HCT116 (cell line): ENCODE measurements around the gene BICRA.

Source experiments
- EZH2 ChIP-seq: fragments of 200-600 bp; sonication (generic); IDR thresholded peaks from 2 replicates; pipeline ENCODE4 v1.6.1; 2017; ENCODE audit warnings: antibody characterized with exemption, mixed run types
- EZH2phosphoT487 ChIP-seq: fragments of 200-600 bp; IDR thresholded peaks from 2 replicates; pipeline ENCODE4 v1.6.1; 2018; ENCODE audit warnings: antibody characterized with exemption, borderline replicate concordance
- SRF ChIP-seq: IDR thresholded peaks from 2 replicates; pipeline ENCODE4 v1.6.1; 2012; ENCODE audit warnings: low read depth
- TF ChIP-seq, protein P1 (sequence below), 3 experiments: fragments of 200-600 bp in 1 of 3; sonication (generic) in 1 of 3; IDR thresholded peaks in 2 of 3; conservative IDR thresholded peaks in 1 of 3; 2 replicates each; pipeline ENCODE4 v1.5.1; 2012 to 2017; ENCODE audit warnings: low read depth in 2 of 3, low read length in 2 of 3, antibody characterized with exemption in 1 of 3, borderline replicate concordance in 1 of 3, control low read depth in 1 of 3, mild to moderate bottlenecking in 1 of 3, mixed read lengths in 1 of 3, mixed run types in 1 of 3, moderate library complexity in 1 of 3; ENCODE audit not compliant: insufficient read depth in 1 of 3
- TF ChIP-seq, protein P2 (sequence below): IDR thresholded peaks from 2 replicates; pipeline ENCODE4 v1.6.1; 2012

DNA sequence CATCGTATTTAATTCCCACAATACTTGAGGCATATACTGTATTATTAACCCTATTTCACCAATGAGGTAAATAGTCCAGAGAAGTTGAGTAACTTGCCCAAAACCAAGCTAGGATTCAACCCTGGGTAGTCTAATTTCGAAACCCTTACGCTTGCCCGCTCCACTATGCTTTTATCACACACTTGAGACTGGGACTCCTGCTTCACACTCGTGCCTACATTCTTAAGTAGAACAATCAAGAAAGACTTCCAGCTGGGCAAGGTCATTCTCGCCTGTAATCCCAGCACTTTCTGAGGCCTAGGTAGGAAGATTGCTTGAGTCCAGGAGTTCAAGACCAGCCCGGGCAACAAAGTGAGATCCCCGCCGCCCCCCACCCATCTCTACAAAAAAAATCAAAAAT, 39.6 kb upstream of the BICRA start:
- no peak for TF ChIP-seq EZH2
- no peak for TF ChIP-seq EZH2phosphoT487
- TF ChIP-seq, protein P1, sequence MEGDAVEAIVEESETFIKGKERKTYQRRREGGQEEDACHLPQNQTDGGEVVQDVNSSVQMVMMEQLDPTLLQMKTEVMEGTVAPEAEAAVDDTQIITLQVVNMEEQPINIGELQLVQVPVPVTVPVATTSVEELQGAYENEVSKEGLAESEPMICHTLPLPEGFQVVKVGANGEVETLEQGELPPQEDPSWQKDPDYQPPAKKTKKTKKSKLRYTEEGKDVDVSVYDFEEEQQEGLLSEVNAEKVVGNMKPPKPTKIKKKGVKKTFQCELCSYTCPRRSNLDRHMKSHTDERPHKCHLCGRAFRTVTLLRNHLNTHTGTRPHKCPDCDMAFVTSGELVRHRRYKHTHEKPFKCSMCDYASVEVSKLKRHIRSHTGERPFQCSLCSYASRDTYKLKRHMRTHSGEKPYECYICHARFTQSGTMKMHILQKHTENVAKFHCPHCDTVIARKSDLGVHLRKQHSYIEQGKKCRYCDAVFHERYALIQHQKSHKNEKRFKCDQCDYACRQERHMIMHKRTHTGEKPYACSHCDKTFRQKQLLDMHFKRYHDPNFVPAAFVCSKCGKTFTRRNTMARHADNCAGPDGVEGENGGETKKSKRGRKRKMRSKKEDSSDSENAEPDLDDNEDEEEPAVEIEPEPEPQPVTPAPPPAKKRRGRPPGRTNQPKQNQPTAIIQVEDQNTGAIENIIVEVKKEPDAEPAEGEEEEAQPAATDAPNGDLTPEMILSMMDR (IDR thresholded peaks at IDR 0.05 in 2 of 3, conservative IDR thresholded peaks at IDR 0.05 in 1 of 3; ENCODE audit: borderline replicate concordance in 1 of 3, insufficient read depth in 1 of 3, low read depth in 2 of 3, low read length in 2 of 3) = no peak
- TF ChIP-seq, protein P2, sequence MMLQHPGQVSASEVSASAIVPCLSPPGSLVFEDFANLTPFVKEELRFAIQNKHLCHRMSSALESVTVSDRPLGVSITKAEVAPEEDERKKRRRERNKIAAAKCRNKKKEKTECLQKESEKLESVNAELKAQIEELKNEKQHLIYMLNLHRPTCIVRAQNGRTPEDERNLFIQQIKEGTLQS = no peak
- no peak for TF ChIP-seq SRF
